IMR-90 (cell line): ENCODE measurements around the gene GARIN5A. TPM values are rescaled to one million over a fixed set of nuclear protein-coding genes. Genes with fewer than 3 reads are reported as not detected.

Experiments
- NFE2L2 ChIP-seq: fragments of 150-350 bp; IDR thresholded peaks from 2 replicates; pipeline ENCODE4 v1.6.1; 2016; ENCODE audit warnings: low read depth, mild to moderate bottlenecking, low read length
- RCOR1 ChIP-seq: IDR thresholded peaks from 2 replicates; pipeline ENCODE4 v1.6.1; 2012; ENCODE audit warnings: mild to moderate bottlenecking, low read length, improper control_type of control experiment; ENCODE audit not compliant: insufficient replicate concordance
- SMC3 ChIP-seq: fragments of 150-350 bp; IDR thresholded peaks from 2 replicates; pipeline ENCODE4 v1.6.1; 2016; ENCODE audit warnings: low read depth, mild to moderate bottlenecking, antibody characterized with exemption, low read length, moderate library complexity
- polyA plus RNA-seq, 3 experiments: library from polyadenylated mRNA; depleted of rRNA; stranded (reverse); fragments of >200 nt; gene quantifications; 2 replicates each; pipeline ENCODE4 v1.2.3, GENCODE V29; 2012; ENCODE audit warnings: low replicate concordance in 1 of 3
- total RNA-seq: library from RNA; depleted of rRNA; stranded (reverse); fragments of >200 nt; gene quantifications from 2 replicates; pipeline ENCODE4 v1.2.3, GENCODE V29; 2012; rRNA removed

The GARIN5A gene
- total and polyA plus RNA-seq, 2 of the 4 experiments (the other 2 are of a cell fraction) = 0.53 TPM; not detected in 1

DNA sequence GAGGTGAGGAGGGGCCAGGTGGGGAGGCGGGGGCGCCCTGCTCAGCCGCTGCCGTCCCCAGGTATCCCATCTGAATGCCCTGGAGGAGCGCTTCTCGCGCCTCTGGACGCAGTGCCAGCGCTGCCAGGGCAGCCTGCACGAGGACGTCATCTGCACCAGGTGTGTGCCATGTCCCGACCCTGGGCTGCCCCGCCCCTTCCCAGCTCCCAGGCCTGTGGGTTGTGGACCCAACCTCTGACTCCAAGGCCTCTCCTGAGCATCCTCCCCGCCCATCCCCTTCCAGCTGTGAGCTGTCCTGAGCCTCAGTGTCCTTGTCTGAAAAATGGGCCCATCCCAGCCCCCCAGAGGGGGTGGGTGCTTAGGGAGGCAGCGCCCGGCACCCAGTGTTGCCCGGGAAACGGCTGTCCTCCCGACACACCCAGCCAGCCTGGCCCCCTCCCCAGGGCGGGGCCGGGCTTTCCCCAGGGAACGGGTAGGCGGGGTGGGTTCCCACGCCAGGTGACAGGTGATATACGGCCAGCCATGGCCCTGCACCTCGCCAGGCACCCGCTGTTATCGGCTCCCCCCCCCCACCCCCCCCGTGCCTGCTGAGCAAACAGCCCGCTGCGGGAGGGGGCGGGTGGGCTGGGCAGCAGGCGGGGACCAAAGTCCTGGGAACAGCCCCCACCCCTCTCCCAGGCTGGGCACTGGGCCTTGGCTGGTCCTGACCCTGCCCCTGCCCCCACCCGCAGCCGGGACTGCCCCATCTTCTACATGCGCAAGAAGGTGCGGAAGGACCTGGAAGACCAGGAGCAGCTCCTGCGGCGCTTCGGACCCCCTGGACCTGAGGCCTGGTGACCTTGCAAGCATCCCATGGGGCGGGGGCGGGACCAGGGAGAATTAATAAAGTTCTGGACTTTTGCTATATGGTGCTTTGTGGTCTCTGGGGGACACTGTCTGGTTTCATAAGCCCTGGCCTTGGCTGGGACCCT is 59.3 kb downstream of the GARIN5A start (continued):
- TF ChIP-seq NFE2L2 (no peak), SMC3 (no peak), RCOR1 (no peak)

Other genes with a start within 250 kb of the GARIN5A start
- gene KCNC3, start 147.5 kb downstream of the GARIN5A start, total RNA-seq = not detected in 2 replicates
- gene KCNC3, start 147.5 kb downstream of the GARIN5A start, polyA plus RNA-seq (2012; rRNA removed) = 0.07 and 0.13 TPM in 2 replicates
- not detected in 2 replicates for gene NAPSA, start 111.2 kb downstream of the GARIN5A start, total RNA-seq
- gene NAPSA, start 111.2 kb downstream of the GARIN5A start, polyA plus RNA-seq (2012; rRNA removed) = 0.24 and 0.39 TPM in 2 replicates
- gene NR1H2, start 100.4 kb downstream of the GARIN5A start, total RNA-seq = 34.7 and 37.8 TPM in 2 replicates
- 48.4 and 51.5 TPM in 2 replicates for gene NR1H2, start 100.4 kb downstream of the GARIN5A start, polyA plus RNA-seq (2012; rRNA removed)
- gene POLD1, start 92.5 kb downstream of the GARIN5A start, total RNA-seq = 13.1 and 13.8 TPM in 2 replicates
- 28.9 and 40.2 TPM in 2 replicates for gene POLD1, start 92.5 kb downstream of the GARIN5A start, polyA plus RNA-seq (2012; rRNA removed)
- not detected in 2 replicates for gene SPIB, start 57.9 kb downstream of the GARIN5A start, total RNA-seq
- gene SPIB, start 57.9 kb downstream of the GARIN5A start, polyA plus RNA-seq (2012; rRNA removed) = not detected in 2 replicates
- not detected in 2 replicates for gene MYBPC2, start 44.0 kb downstream of the GARIN5A start, total RNA-seq
- not detected in 2 replicates for gene MYBPC2, start 44.0 kb downstream of the GARIN5A start, polyA plus RNA-seq (2012; rRNA removed)
- gene EMC10, start 341 bp downstream of the GARIN5A start, total RNA-seq = 11.3 and 12.2 TPM in 2 replicates
- 90.9 and 103 TPM in 2 replicates for gene EMC10, start 341 bp downstream of the GARIN5A start, polyA plus RNA-seq (2012; rRNA removed)
- gene JOSD2, start 34.3 kb upstream of the GARIN5A start, total RNA-seq = 12.2 and 15.3 TPM in 2 replicates
- 54.1 and 68.6 TPM in 2 replicates for gene JOSD2, start 34.3 kb upstream of the GARIN5A start, polyA plus RNA-seq (2012; rRNA removed)
- not detected in 2 replicates for gene ASPDH, start 37.1 kb upstream of the GARIN5A start, total RNA-seq
- gene ASPDH, start 37.1 kb upstream of the GARIN5A start, polyA plus RNA-seq (2012; rRNA removed) = not detected in 2 replicates
- gene LRRC4B, start 91.6 kb upstream of the GARIN5A start, total RNA-seq = not detected in 2 replicates
- gene LRRC4B, start 91.6 kb upstream of the GARIN5A start, polyA plus RNA-seq (2012; rRNA removed) = 0.03 TPM in 2 replicates
- not detected in 2 replicates for gene SYT3, start 163.0 kb upstream of the GARIN5A start, total RNA-seq
- gene SYT3, start 163.0 kb upstream of the GARIN5A start, polyA plus RNA-seq (2012; rRNA removed) = 0.05 TPM in 1 of 2 replicates, not detected in the other
- not detected in 2 replicates for gene C19orf81, start 172.6 kb upstream of the GARIN5A start, total RNA-seq
- gene C19orf81, start 172.6 kb upstream of the GARIN5A start, polyA plus RNA-seq (2012; rRNA removed) = 0.31 and 1.1 TPM in 2 replicates
- 4.7 and 6.1 TPM in 2 replicates for gene SHANK1, start 243.0 kb upstream of the GARIN5A start, total RNA-seq
- gene SHANK1, start 243.0 kb upstream of the GARIN5A start, polyA plus RNA-seq (2012; rRNA removed) = 6.7 and 7.6 TPM in 2 replicates
- gene CLEC11A, start 246.5 kb upstream of the GARIN5A start, total RNA-seq = 17.0 and 19.2 TPM in 2 replicates
- gene CLEC11A, start 246.5 kb upstream of the GARIN5A start, polyA plus RNA-seq (2012; rRNA removed) = 152 and 223 TPM in 2 replicates